Measurements from ENCODE around the gene TMEM158.

GRCh38 chr3:45191424-45191823, 34.7 kb downstream of the TMEM158 start:
- no peak for TF ChIP-seq POLR2A (IDR thresholded peaks at IDR 0.05)
- TF ChIP-seq POLR2AphosphoS5 (IDR thresholded peaks at IDR 0.05): no peak
- TF ChIP-seq CTCF (IDR thresholded peaks at IDR 0.05): no peak
- TF ChIP-seq EP300 (IDR thresholded peaks at IDR 0.05): no peak
